HG03575 (cell line): ENCODE results near the gene ZNF564.
"Not testable (repeated sequence)": the region's sequence is repeated elsewhere in the genome, so short reads cannot be mapped to it uniquely, and the experiment has no call there.

Experiments used
- ATAC-seq: cut with Tn5 transposase; IDR thresholded peaks from one replicate; pipeline ENCODE4 v1.9.1; 2021; ENCODE audit not compliant: unreplicated experiment, insufficient number of reproducible peaks, low FRiP score; ENCODE audit errors: extremely low read depth

ZNF564 gene

GRCh38 chr19:12521996-12522395 lies 29.3 kb downstream of the ZNF564 start:
- no peak for ATAC-seq

GRCh38 chr19:12513531-12514061 lies 37.7 kb downstream of the ZNF564 start:
- no peak for ATAC-seq

- ATAC-seq: no peak
Measured at GRCh38 chr19:12497032-12497431, 54.2 kb downstream of the ZNF564 start.

- ATAC-seq: no peak
Measured at GRCh38 chr19:12496480-12496879, 54.8 kb downstream of the ZNF564 start.

GRCh38 chr19:12495002-12495802 lies 56.1 kb downstream of the ZNF564 start:
- ATAC-seq: no peak

GRCh38 chr19:12494260-12494860 lies 56.9 kb downstream of the ZNF564 start:
- no peak for ATAC-seq

- not testable (repeated sequence) for ATAC-seq
Measured at GRCh38 chr19:12486265-12486783, 65.0 kb downstream of the ZNF564 start.

GRCh38 chr19:12485571-12485970 lies 65.7 kb downstream of the ZNF564 start:
- no peak for ATAC-seq

- no peak for ATAC-seq
Measured at GRCh38 chr19:12485052-12485416, 66.2 kb downstream of the ZNF564 start.

GRCh38 chr19:12484371-12485051 lies 66.8 kb downstream of the ZNF564 start, which contains the start of gene ZNF709:
Gene ZNF709, minus strand, starts transcription at chr19:12484816. Its CDS starts 159 bp downstream, at chr19:12484657.
- ATAC-seq: no peak

GRCh38 chr19:12484011-12484370 lies 67.3 kb downstream of the ZNF564 start:
- no peak for ATAC-seq

GRCh38 chr19:12482509-12482886 lies 68.8 kb downstream of the ZNF564 start:
- ATAC-seq: no peak

GRCh38 chr19:12481781-12482508 lies 69.3 kb downstream of the ZNF564 start:
- no peak for ATAC-seq

- no peak for ATAC-seq
Measured at GRCh38 chr19:12478234-12478941, 72.9 kb downstream of the ZNF564 start.
